K562 (cell line): ENCODE data around the gene KCNJ9. TPM values are rescaled to one million over a fixed set of nuclear protein-coding genes. Genes with fewer than 3 reads are reported as not detected.

Source experiments
- ATAC-seq: fragments of 200-7000 bp; cut with Tn5 transposase; 3 replicates; pipeline ENCODE4 v1.9.1; 2020; ENCODE audit warnings: moderate library complexity
- BruUV-seq: library from RNA; stranded (reverse); fragments of 400-500 nt; replicated peaks from 2 replicates; lab custom pipeline; 2021; lab: Mats Ljungman, UMichigan
- CTCF ChIA-PET: fragments of 300-600 bp; formaldehyde crosslinking; extraction: SDS; loops from one replicate; lab custom pipeline; 2021; ENCODE audit warnings: low intra/inter-chr PET ratio; lab: Yijun Ruan, JAX
- POLR2A ChIA-PET: fragments of 300-600, 350-650 bp; sonication (Branson Sonifier 250); formaldehyde crosslinking; extraction: SDS; loops from one replicate; lab custom pipeline; 2021; ENCODE audit warnings: antibody characterized with exemption, inconsistent platforms; lab: Yijun Ruan, JAX
- DNase-seq, 4 experiments: peaks; one replicate each; pipeline versions ENCODE4 v3.0.0 to v3.0.0-alpha.2; 2011 to 2018; ENCODE audit warnings: low spot score in 3 of 4, mixed read lengths in 3 of 4; ENCODE audit errors: extremely low read depth in 1 of 4
- FAIRE-seq: peaks from 2 replicates; lab custom pipeline; 2011; peaks lifted over from hg19 to GRCh38; lab: Jason Lieb, UNC
- H2AFZ ChIP-seq: 2 replicates; pipeline ENCODE4 v1.6.0; 2011; ENCODE audit warnings: low read depth, low read length, control low read depth, inconsistent platforms
- H3K27ac ChIP-seq: fragments of 200-600 bp; 3 replicates; pipeline ENCODE4 v1.8.0; 2011; ENCODE audit warnings: low read depth, mild to moderate bottlenecking, control low read depth, inconsistent platforms, low read length, moderate library complexity, mixed read lengths; ENCODE audit errors: extremely low read depth
- H3K27me3 ChIP-seq, 2 experiments: fragments of 300-600 bp in 1 of 2; 2 replicates in 1 of 2; 3 replicates in 1 of 2; pipeline versions ENCODE4 v1.6.0 to v1.8.0; 2011; ENCODE audit warnings: inconsistent platforms in 2 of 2, low read length in 2 of 2, mild to moderate bottlenecking in 1 of 2, mixed read lengths in 1 of 2, moderate library complexity in 1 of 2; ENCODE audit not compliant: control insufficient read depth in 2 of 2, insufficient read depth in 2 of 2
- H3K36me3 ChIP-seq: fragments of 300-600 bp; 3 replicates; pipeline ENCODE4 v1.8.0; 2011; ENCODE audit warnings: mild to moderate bottlenecking, low read length, inconsistent platforms; ENCODE audit not compliant: control insufficient read depth, insufficient read depth
- H3K4me1 ChIP-seq, 2 experiments: fragments of 200-600 bp in 1 of 2; replicated peaks in 1 of 2; 2 replicates in 1 of 2; 3 replicates in 1 of 2; pipeline versions ENCODE4 v1.5.1 to v1.8.0; 2011; ENCODE audit warnings: inconsistent platforms in 2 of 2, low read length in 2 of 2, mild to moderate bottlenecking in 1 of 2, mixed read lengths in 1 of 2, moderate library complexity in 1 of 2; ENCODE audit not compliant: control insufficient read depth in 2 of 2, insufficient read depth in 2 of 2
- H3K4me2 ChIP-seq: 2 replicates; pipeline ENCODE4 v1.6.1; 2011; ENCODE audit warnings: low read length, control low read depth, inconsistent platforms, mixed read lengths; ENCODE audit not compliant: insufficient read depth
- H3K4me3 ChIP-seq: fragments of 200-600 bp; sonication (generic), shearing (Covaris generic); 2 replicates; pipeline ENCODE4 v1.5.1; 2016; ENCODE audit warnings: control low read depth, inconsistent platforms
- H3K79me2 ChIP-seq: fragments of 200-600 bp; 3 replicates; pipeline ENCODE4 v1.8.0; 2011; ENCODE audit warnings: low read length, inconsistent platforms; ENCODE audit not compliant: control insufficient read depth, insufficient read depth
- H3K9ac ChIP-seq, 2 experiments: 2 replicates each; pipeline versions ENCODE4 v1.6.0 to v1.6.1; 2011; ENCODE audit warnings: low read depth in 2 of 2, low read length in 2 of 2, control low read depth in 1 of 2, inconsistent platforms in 1 of 2, mild to moderate bottlenecking in 1 of 2, mixed read lengths in 1 of 2; ENCODE audit not compliant: insufficient read depth in 1 of 2
- H3K9me1 ChIP-seq: one replicate; pipeline ENCODE4 v1.6.0; 2011; ENCODE audit warnings: inconsistent platforms, mild to moderate bottlenecking, low read length, moderate library complexity; ENCODE audit not compliant: control insufficient read depth, insufficient read depth
- H3K9me3 ChIP-seq: replicated peaks from 2 replicates; pipeline ENCODE4 v1.5.1; 2011; ENCODE audit warnings: low read depth, low read length, inconsistent platforms; ENCODE audit not compliant: control insufficient read depth, insufficient read depth
- H4K20me1 ChIP-seq: replicated peaks from 2 replicates; pipeline ENCODE4 v1.6.1; 2011; ENCODE audit warnings: low read length, inconsistent platforms, mixed read lengths; ENCODE audit not compliant: control insufficient read depth, insufficient read depth
- BHLHE40 ChIP-seq: IDR thresholded peaks from 2 replicates; pipeline ENCODE4 v1.6.1; 2011; ENCODE audit warnings: low read length, improper control_type of control experiment
- CBFA2T3 ChIP-seq: fragments of 450-650 bp; IDR thresholded peaks from 2 replicates; pipeline ENCODE4 v1.6.1; 2017
- HOXB6 ChIP-seq: fragments of 250-450 bp; sonication (Bioruptor Pico); IDR thresholded peaks from 2 replicates; pipeline ENCODE4 v1.5.1; 2022; ENCODE audit warnings: mild to moderate bottlenecking, borderline replicate concordance
- NONO ChIP-seq, 2 experiments: fragments of 200-400 bp in 1 of 2; fragments of 450-650 bp in 1 of 2; formaldehyde crosslinking in 1 of 2; IDR thresholded peaks; 2 replicates each; pipeline ENCODE4 v1.6.1; 2017; ENCODE audit warnings: low read depth in 2 of 2, mild to moderate bottlenecking in 2 of 2, moderate library complexity in 2 of 2, low read length in 1 of 2
- POLR2A ChIP-seq: fragments of 450-650 bp; conservative IDR thresholded peaks from 2 replicates; pipeline ENCODE4 v1.6.1; 2016
- POLR2G ChIP-seq: fragments of 200-400 bp; formaldehyde crosslinking; IDR thresholded peaks from 2 replicates; pipeline ENCODE4 v1.6.1; 2017; ENCODE audit warnings: low read depth, mild to moderate bottlenecking, antibody characterized with exemption, low read length, moderate library complexity
- ZNF174 ChIP-seq: fragments of 250-450 bp; sonication (Bioruptor Pico); IDR thresholded peaks from 2 replicates; pipeline ENCODE4 v1.4.0; 2020; ENCODE audit warnings: mild to moderate bottlenecking
- ZNF561 ChIP-seq: fragments of 450-650 bp; formaldehyde crosslinking; conservative IDR thresholded peaks from 2 replicates; pipeline ENCODE4 v1.4.0; 2020; ENCODE audit warnings: mild to moderate bottlenecking, moderate library complexity
- ZNF668 ChIP-seq: fragments of 250-450 bp; sonication (Bioruptor Pico); IDR thresholded peaks from 2 replicates; pipeline ENCODE4 v1.8.0; 2022; ENCODE audit warnings: mild to moderate bottlenecking, inconsistent platforms
- WGBS: fragments of 100-300 bp; shearing (Covaris generic); methylation state at CpG from one replicate; pipeline ENCODE4 v1.1.6; 2016; ENCODE audit warnings: low coverage, mixed read lengths; ENCODE audit not compliant: insufficient coverage; ENCODE audit errors: missing lambda C conversion rate; 5-methylcytosine and 5-hydroxymethylcytosine counted together
- in situ Hi-C: fragments of 300-500 bp; cut with MboI; formaldehyde crosslinking; loops from 4 replicates; pipeline ENCODE4 v1.15.0; 2018; ENCODE audit warnings: inconsistent platforms, mixed read lengths
- intact Hi-C: fragments of 100-400 bp; cut with micrococcal nuclease; formaldehyde crosslinking; loops from 2 replicates; pipeline ENCODE4 v1.14.2; 2022
- polyA plus RNA-seq, 8 experiments: library from polyadenylated mRNA; depleted of rRNA in 4 of 8; stranded (reverse) in 5 of 8; unstranded in 3 of 8; fragments of >200 nt; fragmentation: Nextera tagmentation in 2 of 8; fragmentation: Illumina TruSeq in 1 of 8; extraction: Ambion mirVana in 2 of 8; extraction: Trizol in 1 of 8; gene quantifications; 2 replicates each; pipeline versions ENCODE4 v1.2.1 to v1.2.3, GENCODE V29; 2011 to 2014; ENCODE audit warnings: inconsistent platforms in 1 of 8, missing spikeins in 1 of 8
- total RNA-seq, 7 experiments: library from RNA; depleted of rRNA in 6 of 7; stranded (reverse); fragments of >200 nt in 6 of 7; fragmentation: Illumina TruSeq in 2 of 7; extraction: Trizol in 2 of 7; gene quantifications; 2 replicates each; pipeline versions ENCODE4 v1.2.1 to v1.2.3, GENCODE V29; 2011 to 2021; ENCODE audit warnings: low replicate concordance in 1 of 7
- TF ChIP-seq, protein P1 (sequence below): fragments of 450-650 bp; formaldehyde crosslinking; IDR thresholded peaks from 2 replicates; pipeline ENCODE4 v1.4.0; 2022; ENCODE audit warnings: mild to moderate bottlenecking, moderate library complexity
- TF ChIP-seq, protein P2 (sequence below): fragments of 450-650 bp; IDR thresholded peaks from 2 replicates; pipeline ENCODE4 v1.6.1; 2016; ENCODE audit warnings: antibody characterized with exemption

The KCNJ9 gene
- total and polyA plus RNA-seq, 9 of the 15 experiments (the other 6 are each of a cell fraction or from before 2014, with no cell fraction given) = not detected

DNA sequence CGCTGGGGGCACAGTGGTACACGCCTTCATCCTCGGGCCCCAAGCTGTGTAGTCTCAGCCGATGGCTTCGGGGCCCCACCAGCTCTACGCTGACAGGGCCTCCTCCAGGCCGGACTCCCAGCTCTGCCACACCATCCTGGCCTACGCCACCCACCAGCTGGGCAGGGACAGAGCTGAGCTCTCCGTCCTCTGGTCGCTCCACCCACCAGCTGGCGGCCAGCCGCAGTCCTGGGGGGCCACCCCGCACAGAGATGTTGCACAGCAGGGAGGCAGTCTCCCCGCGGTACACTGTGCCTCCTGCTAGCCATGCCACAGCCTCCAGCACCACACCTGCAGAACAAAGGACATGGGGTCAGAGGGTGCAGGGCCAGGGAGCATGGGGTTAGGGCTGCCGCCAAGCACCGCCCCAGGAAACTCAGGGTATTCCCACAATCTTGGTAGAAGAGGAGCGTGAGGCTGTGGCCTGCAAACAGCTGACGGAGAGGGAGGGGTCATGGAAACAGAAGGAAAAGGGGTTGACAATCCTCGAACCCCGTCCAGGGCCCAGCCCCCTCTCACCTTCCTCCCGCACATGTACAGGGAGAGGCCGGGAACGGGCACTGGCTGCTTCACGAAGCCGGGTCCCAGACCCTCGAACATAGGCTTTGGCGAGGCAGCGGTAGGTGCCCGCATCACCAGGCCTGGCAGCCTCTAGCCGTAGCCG is 11.2 kb downstream of the KCNJ9 start:
- CTCF ChIA-PET = no interaction called here
- no peak overlapping the region for H3K4me2 ChIP-seq
- in situ Hi-C loops = no loop called here
- TF ChIP-seq, protein P1, sequence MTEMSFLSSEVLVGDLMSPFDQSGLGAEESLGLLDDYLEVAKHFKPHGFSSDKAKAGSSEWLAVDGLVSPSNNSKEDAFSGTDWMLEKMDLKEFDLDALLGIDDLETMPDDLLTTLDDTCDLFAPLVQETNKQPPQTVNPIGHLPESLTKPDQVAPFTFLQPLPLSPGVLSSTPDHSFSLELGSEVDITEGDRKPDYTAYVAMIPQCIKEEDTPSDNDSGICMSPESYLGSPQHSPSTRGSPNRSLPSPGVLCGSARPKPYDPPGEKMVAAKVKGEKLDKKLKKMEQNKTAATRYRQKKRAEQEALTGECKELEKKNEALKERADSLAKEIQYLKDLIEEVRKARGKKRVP = no peak
- TF ChIP-seq POLR2G = peak; percentile 31; the same call in 1 of the 2 replicates
- TF ChIP-seq, all 486 proteins: peak for 1
- POLR2A ChIA-PET = no interaction called here
- intact Hi-C loops = no loop called here
- H3K4me3 ChIP-seq = no peak overlapping the region
- H3K9ac ChIP-seq = 0 out of 4 replicates have a peak overlapping the region, but pooled peaks of 1 of the 2 experiments have one; percentile 9
- FAIRE-seq (no peak), ATAC-seq (no peak), DNase-seq (no peak)
- H3K27ac ChIP-seq = no peak overlapping the region
- peaks cover 4% of the 10 kb centered on the region; the same call in 1 of the 2 replicates for H4K20me1 ChIP-seq
- H3K27me3 ChIP-seq = no peaks in the 10 kb centered on the region
- H3K9me1 ChIP-seq = no peaks in the 10 kb centered on the region
- peaks cover 0 to 24% of the 10 kb centered on the region in 2 experiments; a peak in 3 of 5 replicates for H3K4me1 ChIP-seq
- no peak overlapping the region for H2AFZ ChIP-seq
- H3K36me3 ChIP-seq = no peaks in the 10 kb centered on the region
- WGBS = 73% methylated on average over 30 of the region's 32 CpGs
- no peaks in the 10 kb centered on the region for H3K79me2 ChIP-seq
- no peaks in the 10 kb centered on the region for H3K9me3 ChIP-seq
- BruUV-seq = no TSS peak

DNA sequence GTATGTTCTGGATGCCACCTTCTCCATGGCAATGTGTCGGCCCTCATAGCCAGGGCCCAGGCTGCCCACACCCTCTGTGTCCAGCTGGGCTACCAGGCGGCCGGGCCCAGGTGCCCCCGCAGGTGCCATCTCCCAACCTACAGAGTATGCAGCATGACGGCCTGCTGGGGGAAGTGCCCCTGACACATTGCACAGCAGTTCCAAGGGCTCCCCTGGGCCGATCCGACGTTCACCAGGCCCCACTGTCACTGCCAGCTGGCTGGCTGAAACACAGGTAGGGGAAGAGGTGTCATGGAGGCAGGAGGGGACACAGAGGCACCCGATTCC is 11.7 kb downstream of the KCNJ9 start:
- no TSS peak for BruUV-seq
- in situ Hi-C loops = no loop called here
- Histone ChIP-seq H3K79me2 (no peaks in the 10 kb centered on the region), H3K4me3 (no peak overlapping the region), H3K36me3 (no peaks in the 10 kb centered on the region), H3K9ac (no peak overlapping the region), H4K20me1 (peaks cover 4% of the 10 kb centered on the region; the same call in 1 of the 2 replicates), H3K4me2 (no peak overlapping the region), H3K27me3 (no peaks in the 10 kb centered on the region), H3K4me1 (peaks cover 0 to 29% of the 10 kb centered on the region in 2 experiments; a peak in 3 of 5 replicates), H2AFZ (no peak overlapping the region), H3K9me3 (no peaks in the 10 kb centered on the region), H3K9me1 (no peaks in the 10 kb centered on the region), H3K27ac (no peak overlapping the region)
- TF ChIP-seq ZNF561 (CRISPR knock-in tag) = no peak
- TF ChIP-seq POLR2A = no peak
- TF ChIP-seq ZNF174 (CRISPR knock-in tag) = no peak
- TF ChIP-seq ZNF668 (CRISPR knock-in tag) = no peak
- no peak for TF ChIP-seq HOXB6 (CRISPR knock-in tag)
- TF ChIP-seq NONO (IDR thresholded peaks at IDR 0.05; ENCODE audit: low read depth in 2 of 2, low read length in 1 of 2) = no peak
- TF ChIP-seq BHLHE40 = no peak
- TF ChIP-seq, protein P2, sequence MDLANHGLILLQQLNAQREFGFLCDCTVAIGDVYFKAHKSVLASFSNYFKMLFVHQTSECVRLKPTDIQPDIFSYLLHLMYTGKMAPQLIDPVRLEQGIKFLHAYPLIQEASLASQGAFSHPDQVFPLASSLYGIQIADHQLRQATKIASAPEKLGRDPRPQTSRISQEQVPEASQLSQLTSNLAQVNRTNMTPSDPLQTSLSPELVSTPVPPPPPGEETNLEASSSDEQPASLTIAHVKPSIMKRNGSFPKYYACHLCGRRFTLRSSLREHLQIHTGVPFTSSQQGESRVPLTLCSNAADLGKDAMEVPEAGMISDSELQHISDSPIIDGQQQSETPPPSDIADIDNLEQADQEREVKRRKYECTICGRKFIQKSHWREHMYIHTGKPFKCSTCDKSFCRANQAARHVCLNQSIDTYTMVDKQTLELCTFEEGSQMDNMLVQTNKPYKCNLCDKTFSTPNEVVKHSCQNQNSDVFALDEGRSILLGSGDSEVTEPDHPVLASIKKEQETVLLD = no peak
- no peak for TF ChIP-seq CBFA2T3
- FAIRE-seq = no peak
- WGBS = 35% methylated on average over 7 of the region's 9 CpGs
- ChIA-PET POLR2A (no interaction called here), CTCF (no interaction called here)
- DNase-seq = no peak
- no peak for ATAC-seq
- intact Hi-C loops = no loop called here
